Nucleus accumbens (tissue), 56 donors: ENCODE results near the gene MACF1.

Experiments used
- DNase-seq, 56 donors: peaks; one replicate each; lab custom pipeline; 2025; lab: John Stamatoyannopoulos, UW

The MACF1 gene

GRCh38 chr1:39174390-39175081, 30.0 kb upstream of the MACF1 start:
- no peak for DNase-seq

GRCh38 chr1:39177706-39178105, 26.8 kb upstream of the MACF1 start:
- DNase-seq = no peak

GRCh38 chr1:39178541-39179431, 25.7 kb upstream of the MACF1 start:
- no peak for DNase-seq

GRCh38 chr1:39181311-39181710, 23.2 kb upstream of the MACF1 start:
- no peak for DNase-seq

GRCh38 chr1:39182804-39183203, 21.7 kb upstream of the MACF1 start:
- no peak for DNase-seq

GRCh38 chr1:39183503-39184353, 20.8 kb upstream of the MACF1 start:
- peak in 31 of 56 donors; percentile 8 to 75 (median 28) for DNase-seq

GRCh38 chr1:39184354-39184818, 20.1 kb upstream of the MACF1 start:
- DNase-seq = no peak

- DNase-seq = no peak
These were observed 17.0 kb upstream of the MACF1 start for GRCh38 chr1:39187275-39188046.

- DNase-seq = no peak
These were observed 14.9 kb upstream of the MACF1 start for GRCh38 chr1:39189592-39190041.

GRCh38 chr1:39190096-39190495, 14.4 kb upstream of the MACF1 start:
- DNase-seq = no peak

GRCh38 chr1:39194398-39195051, 10.0 kb upstream of the MACF1 start:
- peak in 1 of 56 donors; percentile 20 for DNase-seq

GRCh38 chr1:39195166-39196111, 9.1 kb upstream of the MACF1 start:
- DNase-seq = no peak

- DNase-seq = no peak
These were observed 8.0 kb upstream of the MACF1 start for GRCh38 chr1:39196244-39197215.

- peak in 2 of 56 donors; percentile 13 to 31 for DNase-seq
These were observed 4.9 kb upstream of the MACF1 start for GRCh38 chr1:39199593-39199992.

- peak in 8 of 56 donors; percentile 18 to 38 (median 29) for DNase-seq
These were observed 746 bp downstream of the MACF1 start for GRCh38 chr1:39205102-39205780.

GRCh38 chr1:39205781-39206464, 1.4 kb downstream of the MACF1 start:
- DNase-seq = no peak
